ENCODE measurements around the gene KDM4C.
"Not testable (repeated sequence)": the region's sequence is repeated elsewhere in the genome, so short reads cannot be mapped to it uniquely, and the experiment has no call there.

The KDM4C gene

GRCh38 chr9:6764523-6764922 lies 6.8 kb downstream of the KDM4C start:
- no peak overlapping the region for H3K4me3 ChIP-seq (ENCODE audit: low read depth, low read length)
- no peak for DNase-seq (ENCODE audit: low read depth)
- TF ChIP-seq CTCF (IDR thresholded peaks at IDR 0.05; ENCODE audit: control insufficient read depth, extremely low read depth, insufficient read depth), result no peak

- TF ChIP-seq CTCF (IDR thresholded peaks at IDR 0.05; ENCODE audit: control insufficient read depth, extremely low read depth, insufficient read depth), result no peak
Measured at GRCh38 chr9:6764950-6765349, 7.2 kb downstream of the KDM4C start.

GRCh38 chr9:6765396-6765795 lies 7.6 kb downstream of the KDM4C start:
- no peak overlapping the region for H3K4me3 ChIP-seq (ENCODE audit: low read depth, low read length)
- no peak for DNase-seq (ENCODE audit: low read depth)
- TF ChIP-seq CTCF (IDR thresholded peaks at IDR 0.05; ENCODE audit: control insufficient read depth, extremely low read depth, insufficient read depth), result no peak

More at GRCh38 chr9:6764950-6765349, 7.2 kb downstream of the KDM4C start:
- no peak overlapping the region for H3K4me3 ChIP-seq (ENCODE audit: low read depth, low read length)
- DNase-seq (ENCODE audit: low read depth), result no peak

GRCh38 chr9:6766606-6767005 lies 8.8 kb downstream of the KDM4C start:
- TF ChIP-seq CTCF (IDR thresholded peaks at IDR 0.05; ENCODE audit: control insufficient read depth, extremely low read depth, insufficient read depth), result no peak

GRCh38 chr9:6768587-6768986 lies 10.8 kb downstream of the KDM4C start:
- H3K4me3 ChIP-seq (ENCODE audit: low read depth, low read length); DNase-seq (ENCODE audit: low read depth): not testable (repeated sequence)

More at GRCh38 chr9:6766606-6767005, 8.8 kb downstream of the KDM4C start:
- H3K4me3 ChIP-seq (ENCODE audit: low read depth, low read length), result no peak overlapping the region
- no peak for DNase-seq (ENCODE audit: low read depth)

GRCh38 chr9:6771722-6772121 lies 13.9 kb downstream of the KDM4C start:
- H3K4me3 ChIP-seq (ENCODE audit: low read depth, low read length), result no peak overlapping the region
- no peak for TF ChIP-seq CTCF (IDR thresholded peaks at IDR 0.05; ENCODE audit: control insufficient read depth, extremely low read depth, insufficient read depth)
- no peak for DNase-seq (ENCODE audit: low read depth)

- TF ChIP-seq CTCF (IDR thresholded peaks at IDR 0.05; ENCODE audit: control insufficient read depth, extremely low read depth, insufficient read depth), result no peak
- H3K4me3 ChIP-seq (ENCODE audit: low read depth, low read length), result no peak overlapping the region
- DNase-seq (ENCODE audit: low read depth), result no peak
Measured at GRCh38 chr9:6777213-6777902, 19.6 kb downstream of the KDM4C start.

Measured in LNCaP clone FGC (cell line).